ENCODE data around the gene PLCD1.
"Not testable (repeated sequence)": the region's sequence is repeated elsewhere in the genome, so short reads cannot be mapped to it uniquely, and the experiment has no call there.

The PLCD1 gene

GRCh38 chr3:38036286-38036685 is 6.8 kb upstream of the PLCD1 start:
- DNase-seq = no peak

DNA sequence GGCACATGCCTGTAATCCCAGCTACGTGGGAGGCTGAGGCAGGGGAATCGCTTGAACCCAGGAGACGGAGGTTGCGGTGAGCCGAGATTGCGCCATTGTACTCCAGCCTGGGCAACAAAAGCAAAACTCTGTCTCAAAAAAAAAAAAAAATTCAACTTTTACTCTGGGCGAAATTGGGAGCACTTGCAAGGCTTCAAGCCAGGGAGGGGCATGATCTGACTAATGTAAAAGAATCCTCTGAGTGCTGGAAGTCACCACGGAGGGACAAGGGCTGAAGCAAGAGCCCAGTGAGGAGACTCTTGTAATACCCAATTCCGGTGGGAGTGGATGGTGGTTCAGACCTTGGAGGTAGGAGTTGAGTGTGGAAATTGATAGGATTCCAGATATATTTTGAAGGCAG is 4.9 kb upstream of the PLCD1 start:
- DNase-seq = not testable (repeated sequence)

GRCh38 chr3:38033586-38033985 is 4.1 kb upstream of the PLCD1 start:
- DNase-seq = not testable (repeated sequence)

DNA sequence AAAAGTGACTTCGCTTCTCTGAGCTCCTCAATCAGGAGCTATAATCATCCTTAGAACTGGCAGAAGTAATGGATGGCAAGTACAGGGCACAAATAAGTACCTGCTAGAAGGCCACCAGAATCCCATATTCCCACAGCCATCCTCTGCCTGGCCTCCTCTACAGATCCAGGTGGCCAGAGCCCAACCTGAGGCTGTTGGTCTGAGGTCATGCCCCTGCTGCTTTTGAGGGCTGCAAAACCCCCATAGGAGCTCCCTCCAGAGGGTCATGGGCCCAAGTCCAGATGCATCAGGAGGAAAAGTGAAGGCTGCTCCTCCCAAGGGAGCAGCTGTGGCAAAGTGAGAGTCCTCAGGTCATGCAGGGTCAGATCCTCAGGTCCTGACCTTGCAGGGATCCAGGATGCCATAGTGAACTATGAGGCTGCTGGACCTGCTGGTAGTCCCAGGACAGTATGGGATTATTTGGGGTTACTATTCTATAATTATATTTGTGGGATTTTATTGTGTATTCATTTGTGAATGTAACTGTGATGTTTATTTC is 3.0 kb upstream of the PLCD1 start:
- no peak for DNase-seq

- DNase-seq = no peak
These were observed 1.9 kb upstream of the PLCD1 start for GRCh38 chr3:38031022-38031994.

DNA sequence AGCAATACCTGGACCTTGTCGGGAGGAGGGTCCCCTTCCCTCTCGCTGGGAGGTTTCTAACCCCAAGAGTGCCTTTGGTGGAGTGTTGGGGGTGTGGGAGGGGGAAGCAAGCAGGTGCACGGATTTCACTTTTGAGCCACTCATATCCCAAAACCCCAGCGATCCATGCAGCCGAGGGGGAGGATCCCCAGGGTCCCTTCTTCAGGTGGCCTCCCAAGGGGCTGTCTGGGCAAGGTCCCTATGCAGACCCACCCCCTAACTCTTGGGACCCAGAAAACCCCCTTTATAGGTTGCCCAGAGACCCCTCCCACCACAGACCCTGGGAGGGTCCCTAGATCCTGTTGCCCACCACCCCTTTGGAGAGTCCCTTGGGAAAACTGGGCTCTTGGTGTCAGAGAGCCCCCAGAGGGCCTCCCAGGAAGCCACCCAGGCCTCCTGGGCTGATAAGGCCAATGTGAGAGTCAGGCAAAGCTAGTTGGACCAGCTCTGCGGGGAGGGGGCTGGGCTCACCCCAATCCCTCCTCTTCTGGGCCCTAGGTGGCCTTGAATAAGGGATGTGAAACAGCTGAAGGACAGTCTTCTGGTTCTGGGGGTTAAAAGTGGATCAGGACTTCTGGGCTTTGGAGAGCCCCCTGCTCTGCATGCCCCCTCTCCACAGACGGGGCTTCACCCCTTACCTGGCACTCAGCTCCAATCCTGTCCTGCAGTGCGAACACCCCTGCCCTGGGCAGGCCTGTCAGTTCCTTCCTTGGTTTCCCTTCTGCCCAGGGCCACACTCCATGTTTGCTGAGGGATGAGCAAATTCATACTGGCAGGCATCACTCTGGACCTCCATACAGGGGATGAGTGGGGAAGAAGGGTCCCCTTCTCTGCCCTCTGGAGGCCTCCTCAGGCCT is 932 bp upstream of the PLCD1 start:
- DNase-seq = no peak

DNA sequence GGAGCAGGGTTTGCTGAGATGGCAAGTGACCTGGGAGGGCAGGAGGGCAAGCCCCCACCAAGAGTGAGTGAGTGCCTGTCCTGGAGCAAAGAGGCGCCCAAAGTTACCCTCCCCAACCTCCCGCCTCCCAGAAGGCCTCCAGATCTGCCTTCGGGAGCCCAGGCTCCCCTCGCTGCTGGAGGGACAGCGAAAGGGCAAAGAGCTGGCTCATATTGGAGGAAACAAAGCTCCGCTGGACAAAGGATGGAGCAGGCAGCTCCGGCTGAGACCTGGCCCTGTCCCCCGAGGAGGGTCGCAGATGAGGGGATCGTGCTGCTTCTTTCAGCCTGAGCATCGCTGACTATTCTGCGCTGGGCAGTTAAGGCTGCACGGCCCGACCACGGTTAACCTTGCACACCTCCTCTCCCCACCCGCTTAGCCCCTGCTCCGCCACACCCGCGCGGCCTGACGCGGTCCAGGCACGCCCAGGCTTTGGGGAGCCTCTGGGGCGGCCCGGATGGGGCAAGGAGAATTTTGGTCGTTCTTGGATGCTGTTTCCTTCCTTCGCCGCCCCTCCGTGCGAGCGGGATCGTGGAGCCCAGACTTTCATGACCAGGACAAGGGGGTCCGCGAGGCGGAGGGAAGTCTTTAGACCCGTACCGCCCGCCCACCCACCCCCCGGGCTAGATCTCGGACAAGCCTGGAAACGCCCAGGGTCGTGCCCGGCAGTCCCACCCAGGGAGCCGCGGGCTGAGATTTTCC is 651 bp downstream of the PLCD1 start:
- DNase-seq = peak; percentile 74

DNA sequence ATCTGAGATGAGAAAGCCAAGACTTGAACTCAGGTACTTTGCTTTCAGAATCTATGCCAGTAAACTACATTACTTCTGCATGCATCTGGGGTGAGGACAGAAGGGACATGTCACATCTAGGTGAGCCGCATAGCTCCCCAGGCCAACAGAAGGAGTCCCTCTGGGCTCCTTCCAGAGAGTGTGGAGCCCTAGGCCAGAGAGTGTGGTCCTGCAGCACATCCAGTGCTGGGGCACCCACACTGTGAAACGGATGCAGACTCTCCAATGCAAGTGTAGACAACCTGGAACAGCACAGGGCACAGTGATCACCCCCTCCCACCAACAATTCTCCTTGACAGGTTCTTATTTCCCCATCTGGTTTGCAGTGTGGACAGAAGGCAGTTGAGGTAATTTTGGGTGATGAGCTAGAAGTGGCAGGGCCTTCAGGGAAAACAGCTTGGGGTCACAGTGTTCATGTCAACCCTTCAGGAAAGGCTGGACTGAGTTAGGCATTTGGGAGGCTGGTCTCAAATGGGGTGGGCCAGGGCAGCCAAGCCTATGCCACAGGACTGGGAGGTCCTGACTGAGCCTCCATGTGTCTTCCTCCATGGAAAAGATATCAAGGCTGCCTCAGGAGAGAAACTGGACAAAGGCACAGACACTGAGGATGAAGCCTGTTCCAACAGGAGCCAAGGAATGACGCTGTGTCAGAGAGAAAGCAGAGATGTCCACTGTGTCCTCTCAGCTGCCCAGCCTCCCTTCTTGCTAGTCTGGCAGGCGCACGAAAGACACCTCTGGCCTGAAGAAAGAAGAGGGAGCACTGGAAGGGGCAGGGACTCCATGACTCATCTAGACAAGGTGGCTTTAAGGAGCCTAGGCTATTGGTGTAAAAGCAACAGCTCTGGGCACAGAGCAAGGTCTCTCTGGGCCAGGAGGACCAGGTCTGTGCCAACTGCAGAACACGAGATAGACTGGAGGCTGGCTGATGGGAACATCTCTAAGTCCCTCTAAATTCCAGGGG is 1.7 kb downstream of the PLCD1 start:
- no peak for DNase-seq

GRCh38 chr3:38026856-38027255 is 2.6 kb downstream of the PLCD1 start:
- DNase-seq = no peak

GRCh38 chr3:38022896-38023709 is 6.3 kb downstream of the PLCD1 start:
- DNase-seq = no peak

DNA sequence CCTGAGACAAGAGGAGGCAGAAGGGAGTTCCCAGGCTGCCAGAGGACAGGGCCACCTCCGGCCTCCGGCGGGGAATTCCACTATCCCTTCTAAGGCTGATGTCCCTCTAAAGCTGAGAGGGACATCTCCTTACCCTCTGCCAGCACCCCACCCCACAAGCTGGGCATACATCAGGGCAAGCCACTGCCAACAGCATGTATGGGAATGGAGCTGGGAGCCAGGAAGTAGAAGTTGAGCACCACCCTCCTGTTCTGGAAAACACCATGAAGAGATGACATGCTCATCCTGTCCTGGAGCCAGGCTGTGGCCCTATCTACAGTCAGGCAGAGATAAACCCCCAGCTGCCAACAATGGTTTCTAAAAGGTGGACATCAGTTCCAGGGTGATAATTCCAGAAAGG is 7.1 kb downstream of the PLCD1 start:
- no peak for DNase-seq

DNA sequence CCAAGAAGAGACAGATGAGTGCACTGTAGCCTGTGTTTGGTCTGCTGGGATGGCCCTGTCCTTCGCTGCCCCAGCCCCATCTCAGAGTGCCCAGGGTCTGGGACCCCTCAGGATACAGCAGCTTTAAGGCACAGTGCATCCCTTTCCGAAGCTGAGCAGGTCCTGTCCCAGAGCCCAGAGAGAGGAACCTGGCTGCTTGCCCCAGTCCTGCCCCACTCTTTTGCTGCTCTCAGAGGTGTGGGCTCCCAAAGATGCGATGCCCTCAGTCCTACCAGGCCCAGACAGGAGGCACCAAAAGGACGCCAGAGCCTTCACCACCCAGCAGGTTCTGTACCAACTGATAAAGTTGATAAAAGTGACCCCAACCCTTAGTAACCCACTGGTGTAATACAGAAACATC is 8.2 kb downstream of the PLCD1 start:
- no peak for DNase-seq

DNA sequence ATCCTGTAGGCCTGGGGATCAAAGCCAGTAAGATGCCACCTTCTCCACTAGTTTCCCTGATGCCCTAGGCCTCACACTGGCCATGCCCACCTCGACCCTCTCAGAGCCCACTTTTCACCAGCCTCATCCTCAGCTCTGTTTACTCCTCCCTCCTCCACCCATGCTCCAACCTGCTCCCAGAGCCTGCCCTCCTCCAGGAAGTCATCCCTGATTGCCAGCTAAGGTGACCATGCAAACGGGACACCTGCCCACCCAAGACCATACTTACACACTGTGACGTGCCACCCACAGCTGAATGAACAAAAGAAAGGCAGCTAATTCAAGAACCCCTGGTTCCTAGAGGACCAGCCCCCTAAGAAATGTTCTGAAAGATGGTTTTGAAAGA is 9.1 kb downstream of the PLCD1 start:
- no peak for DNase-seq

- no peak for DNase-seq
These were observed 9.6 kb downstream of the PLCD1 start for GRCh38 chr3:38019658-38020341.

GRCh38 chr3:38018296-38019266 is 10.9 kb downstream of the PLCD1 start:
- no peak for DNase-seq

GRCh38 chr3:38017445-38018295 is 11.8 kb downstream of the PLCD1 start:
- DNase-seq = no peak

DNA sequence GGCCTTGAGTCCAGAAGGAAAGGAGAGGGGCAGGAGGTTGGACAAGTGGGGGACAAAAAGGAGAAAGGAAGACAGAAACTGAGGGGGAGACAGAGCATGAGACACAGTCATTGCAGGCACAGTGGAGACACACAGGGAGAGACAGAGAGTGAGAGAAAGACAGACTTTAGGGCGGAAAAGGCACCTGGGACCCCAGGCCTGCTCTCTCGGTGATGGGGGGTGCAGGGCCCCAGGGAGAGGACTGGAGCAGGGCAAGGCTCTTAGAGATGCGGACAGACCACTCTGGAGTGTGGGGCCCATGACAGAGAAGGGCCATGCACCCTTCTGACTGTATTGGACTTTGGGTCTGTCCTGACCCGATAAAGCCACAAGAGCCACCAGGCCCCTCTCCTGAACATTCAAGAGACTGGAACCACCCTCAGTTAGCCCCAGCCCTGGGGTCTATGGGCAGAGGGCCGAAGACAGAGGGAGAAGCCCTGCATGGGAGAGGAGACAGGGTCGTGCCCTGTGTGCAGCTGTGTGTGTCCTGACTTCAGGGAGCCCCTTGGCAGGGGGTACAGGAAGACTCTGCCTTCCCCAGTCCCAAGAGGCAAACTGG is 12.5 kb downstream of the PLCD1 start:
- DNase-seq = no peak

Measured in retina (tissue), 1 donor.